RWPE2 (cell line): ENCODE data around the gene SPAG16.

Experiments used
- ATAC-seq: fragments of 200-7000 bp; cut with Tn5 transposase; 3 replicates; pipeline ENCODE4 v1.9.1; 2021; ENCODE audit warnings: low read depth
- DNase-seq: peaks from one replicate; pipeline ENCODE4 v3.0.0-alpha.2; 2020; ENCODE audit warnings: low spot score
- H3K27ac ChIP-seq: fragments of 450-650 bp; 2 replicates; pipeline ENCODE4 v1.5.1; 2017; ENCODE audit warnings: mild to moderate bottlenecking; ENCODE audit not compliant: poor library complexity, severe bottlenecking
- H3K27me3 ChIP-seq: fragments of 250-450 bp; sonication (Bioruptor Pico); 2 replicates; pipeline ENCODE4 v1.5.1; 2021; ENCODE audit warnings: mild to moderate bottlenecking, moderate library complexity; ENCODE audit not compliant: insufficient read depth, poor library complexity, severe bottlenecking
- H3K36me3 ChIP-seq: fragments of 250-450 bp; sonication (Bioruptor Pico); 2 replicates; pipeline ENCODE4 v1.5.1; 2020; ENCODE audit warnings: low read depth, mild to moderate bottlenecking, moderate library complexity
- H3K4me1 ChIP-seq: fragments of 250-450 bp; sonication (Bioruptor Pico); 2 replicates; pipeline ENCODE4 v1.5.1; 2021; ENCODE audit warnings: mild to moderate bottlenecking, moderate library complexity; ENCODE audit not compliant: insufficient read depth, poor library complexity, severe bottlenecking
- H3K4me3 ChIP-seq: fragments of 250-450 bp; sonication (Bioruptor Pico); 2 replicates; pipeline ENCODE4 v1.5.1; 2021; ENCODE audit warnings: mild to moderate bottlenecking, moderate library complexity; ENCODE audit not compliant: severe bottlenecking
- H3K9me3 ChIP-seq: fragments of 250-450 bp; sonication (Bioruptor Pico); 2 replicates; pipeline ENCODE4 v1.5.1; 2021; ENCODE audit warnings: mild to moderate bottlenecking, moderate library complexity; ENCODE audit not compliant: severe bottlenecking
- CTCF ChIP-seq: fragments of 450-650 bp; IDR thresholded peaks from one replicate; pipeline ENCODE4 v1.5.1; 2017; ENCODE audit warnings: mild to moderate bottlenecking, moderate library complexity; ENCODE audit not compliant: poor library complexity, severe bottlenecking

SPAG16 gene

GRCh38 chr2:213422211-213422610, 137.9 kb downstream of the SPAG16 start:
- no peak for DNase-seq
- no peak for TF ChIP-seq CTCF
- no peaks in the 10 kb centered on the region for H3K36me3 ChIP-seq
- no peak overlapping the region for H3K27ac ChIP-seq
- H3K4me3 ChIP-seq, result no peak overlapping the region
- no peak for ATAC-seq
- no peaks in the 10 kb centered on the region for H3K4me1 ChIP-seq
- no peaks in the 10 kb centered on the region for H3K27me3 ChIP-seq
- H3K9me3 ChIP-seq, result no peaks in the 10 kb centered on the region

GRCh38 chr2:213425618-213426017, 141.4 kb downstream of the SPAG16 start:
- DNase-seq, result no peak
- Histone ChIP-seq H3K27ac (no peak overlapping the region), H3K9me3 (peaks cover 3% of the 10 kb centered on the region), H3K36me3 (0 out of 2 replicates have a peak, but pooled peaks cover 4% of the 10 kb centered on the region), H3K4me3 (no peak overlapping the region), H3K27me3 (no peaks in the 10 kb centered on the region), H3K4me1 (peaks cover 11% of the 10 kb centered on the region)
- TF ChIP-seq CTCF, result no peak
- no peak for ATAC-seq

- no peak for TF ChIP-seq CTCF
- peaks cover 5% of the 10 kb centered on the region for H3K9me3 ChIP-seq
- H3K27ac ChIP-seq, result peak overlapping the region; percentile 25
- no peak for DNase-seq
- ATAC-seq, result peak; percentile 97
- H3K4me1 ChIP-seq, result peaks cover 11% of the 10 kb centered on the region
- H3K27me3 ChIP-seq, result no peaks in the 10 kb centered on the region
- no peak overlapping the region for H3K4me3 ChIP-seq
- H3K36me3 ChIP-seq, result 0 out of 2 replicates have a peak, but pooled peaks cover 4% of the 10 kb centered on the region
Measured at GRCh38 chr2:213429516-213429915, 145.3 kb downstream of the SPAG16 start.

- no peaks in the 10 kb centered on the region for H3K4me1 ChIP-seq
- no peak for ATAC-seq
- H3K9me3 ChIP-seq, result no peaks in the 10 kb centered on the region
- no peak overlapping the region for H3K4me3 ChIP-seq
- no peak for DNase-seq
- H3K27ac ChIP-seq, result no peak overlapping the region
- no peak for TF ChIP-seq CTCF
- H3K27me3 ChIP-seq, result no peaks in the 10 kb centered on the region
- H3K36me3 ChIP-seq, result no peaks in the 10 kb centered on the region
Measured at GRCh38 chr2:213443921-213444320, 159.7 kb downstream of the SPAG16 start.

GRCh38 chr2:213451542-213452239, 167.4 kb downstream of the SPAG16 start:
- TF ChIP-seq CTCF, result no peak
- Histone ChIP-seq H3K27ac (no peak overlapping the region), H3K4me1 (no peaks in the 10 kb centered on the region), H3K9me3 (no peaks in the 10 kb centered on the region), H3K36me3 (no peaks in the 10 kb centered on the region), H3K27me3 (no peaks in the 10 kb centered on the region), H3K4me3 (no peak overlapping the region)
- DNase-seq (no peak), ATAC-seq (no peak)
